T1000 (cell line): ENCODE measurements around the gene SARS1.
"Not testable (repeated sequence)": the region's sequence is repeated elsewhere in the genome, so short reads cannot be mapped to it uniquely, and the experiment has no call there.

Source experiments
- DNase-seq: peaks from one replicate; lab custom pipeline; 2025; ENCODE audit warnings: mixed read lengths; lab: John Stamatoyannopoulos, UW

SARS1 gene

GRCh38 chr1:109213824-109214693 lies at the start of gene SARS1:
TSS of gene SARS1 (plus strand) at chr1:109213918. CDS start at chr1:109213993, 75 bp downstream.
- DNase-seq: peak; percentile 76

GRCh38 chr1:109164538-109164937 lies 49.2 kb upstream of the SARS1 start:
- no peak for DNase-seq

GRCh38 chr1:109167001-109167506 lies 46.7 kb upstream of the SARS1 start:
- no peak for DNase-seq

GRCh38 chr1:109170035-109170764 lies 43.5 kb upstream of the SARS1 start:
- no peak for DNase-seq

DNA sequence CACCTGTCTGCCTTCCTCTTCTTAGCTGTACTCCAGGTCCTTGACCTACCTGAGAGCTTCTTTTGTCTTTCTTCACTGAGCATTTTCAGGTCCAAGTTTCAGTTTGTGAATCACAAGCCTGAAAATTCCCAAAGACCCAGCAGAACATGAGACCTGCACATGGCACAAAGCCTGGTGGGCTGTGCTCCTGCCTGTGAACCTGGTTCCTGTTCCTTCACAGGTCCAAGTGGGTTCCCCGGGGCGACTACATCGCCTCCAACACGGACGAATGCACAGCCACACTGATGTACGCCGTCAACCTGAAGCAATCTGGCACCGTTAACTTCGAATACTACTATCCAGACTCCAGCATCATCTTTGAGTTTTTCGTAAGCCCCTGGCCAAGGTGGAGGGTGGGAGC lies 42.1 kb upstream of the SARS1 start:
- no peak for DNase-seq

- not testable (repeated sequence) for DNase-seq
Observed at GRCh38 chr1:109176349-109176748, 37.4 kb upstream of the SARS1 start.

DNA sequence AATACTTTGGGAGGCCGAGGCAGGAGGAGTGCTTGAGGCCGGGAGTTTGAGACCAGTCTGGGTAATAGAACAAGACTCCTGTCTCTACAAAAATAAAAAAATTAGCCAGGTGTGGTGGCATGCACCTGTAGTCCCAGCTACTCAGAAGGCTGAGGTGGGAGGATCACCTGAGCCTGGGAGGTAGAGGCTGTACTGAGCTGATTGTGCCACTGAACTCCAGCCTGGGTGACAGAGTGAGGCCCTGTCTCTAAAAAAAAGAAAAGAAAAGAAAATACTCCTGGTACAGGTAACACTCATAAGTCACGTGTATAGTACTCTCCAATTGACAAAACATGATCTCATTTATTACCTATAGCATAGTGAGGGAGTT lies 33.0 kb upstream of the SARS1 start:
- not testable (repeated sequence) for DNase-seq

DNA sequence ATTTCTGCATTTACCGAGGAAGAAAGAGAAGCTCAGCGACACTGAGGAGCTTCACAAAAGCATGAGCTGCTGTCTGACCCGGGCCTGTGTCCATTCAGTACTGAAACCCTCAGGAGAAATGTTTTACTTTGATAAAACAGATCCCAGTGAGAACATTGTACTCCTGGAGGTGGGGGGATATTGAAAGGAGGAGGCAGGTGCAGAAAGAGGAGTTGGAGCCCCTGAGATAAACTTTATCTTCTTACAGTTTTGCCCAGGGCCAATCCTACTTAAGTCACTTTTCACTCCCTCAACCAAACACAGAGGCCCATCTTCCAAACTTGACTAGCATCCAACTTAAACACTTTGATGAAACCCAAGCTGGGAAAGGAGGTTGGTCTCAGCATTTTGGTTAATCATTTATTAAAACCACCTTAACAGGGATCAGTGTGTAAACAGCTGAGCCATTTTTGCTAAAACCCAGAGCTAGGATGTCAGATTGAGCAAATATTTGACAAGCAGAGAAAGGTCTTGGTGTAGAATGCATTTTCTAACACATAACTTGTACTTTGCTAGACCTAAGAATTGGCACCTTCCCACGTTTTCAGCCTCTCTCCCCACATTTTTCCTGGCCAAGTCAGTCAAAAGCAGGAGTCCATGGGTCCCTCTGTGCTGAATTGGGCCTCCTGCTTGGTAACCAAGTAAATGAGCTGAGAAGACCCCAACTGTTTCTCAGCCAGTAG lies 32.5 kb upstream of the SARS1 start:
- DNase-seq: no peak

- no peak for DNase-seq
Observed at GRCh38 chr1:109181807-109182163, 31.9 kb upstream of the SARS1 start.

DNA sequence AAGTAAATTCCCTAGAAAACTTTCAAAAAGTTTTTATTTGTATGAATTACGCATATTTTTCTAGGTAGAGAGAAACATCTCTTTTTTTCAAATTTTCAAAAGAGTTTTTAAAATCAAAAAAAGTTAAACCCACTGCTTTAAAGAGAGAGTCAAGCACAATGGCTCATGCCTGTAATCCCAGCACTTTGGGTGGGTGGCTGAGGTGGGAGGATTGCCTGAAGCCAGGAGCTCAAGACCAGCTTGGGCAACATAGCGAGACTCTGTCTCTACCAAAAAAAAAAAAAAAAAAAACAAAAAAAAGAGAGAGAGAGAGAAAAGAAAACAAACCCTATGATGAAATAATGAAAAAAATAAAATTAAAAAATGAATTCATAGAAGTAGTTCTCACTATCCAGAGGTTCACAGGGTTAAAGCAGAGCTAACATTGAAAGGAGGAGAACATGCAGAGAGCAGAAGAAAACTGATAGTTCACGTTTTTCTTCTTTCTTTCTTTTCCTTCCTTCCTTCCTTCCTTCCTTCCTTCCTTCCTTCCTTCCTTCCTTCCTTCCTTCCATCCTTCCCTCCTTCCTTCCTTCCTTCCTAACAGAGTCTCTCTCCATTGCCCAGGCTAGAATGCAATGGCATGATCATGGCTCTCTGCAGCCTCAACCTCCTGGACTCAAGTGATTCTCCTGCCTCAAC lies 30.5 kb upstream of the SARS1 start:
- DNase-seq: no peak

GRCh38 chr1:109184687-109185086 lies 29.0 kb upstream of the SARS1 start:
- DNase-seq: no peak

DNA sequence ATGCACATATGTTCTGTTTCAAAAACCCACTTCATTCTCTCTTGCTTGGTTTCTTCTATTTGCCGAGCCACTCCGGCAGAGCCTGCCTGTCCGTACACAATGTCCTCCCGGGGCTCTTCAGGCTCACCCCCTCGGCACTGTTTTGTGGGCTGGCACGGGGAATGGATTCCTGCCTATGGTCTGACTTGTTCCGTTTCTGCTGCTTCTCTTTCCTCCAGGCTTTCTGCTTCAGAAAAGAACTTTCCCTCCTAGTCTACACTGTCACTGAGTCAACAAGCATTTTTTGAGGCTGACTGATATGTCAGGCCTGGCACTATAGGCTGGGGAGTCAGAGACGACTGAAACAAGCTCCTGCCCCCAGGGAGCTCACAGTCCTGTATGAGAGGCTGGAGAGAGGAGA lies 28.4 kb upstream of the SARS1 start:
- no peak for DNase-seq

DNA sequence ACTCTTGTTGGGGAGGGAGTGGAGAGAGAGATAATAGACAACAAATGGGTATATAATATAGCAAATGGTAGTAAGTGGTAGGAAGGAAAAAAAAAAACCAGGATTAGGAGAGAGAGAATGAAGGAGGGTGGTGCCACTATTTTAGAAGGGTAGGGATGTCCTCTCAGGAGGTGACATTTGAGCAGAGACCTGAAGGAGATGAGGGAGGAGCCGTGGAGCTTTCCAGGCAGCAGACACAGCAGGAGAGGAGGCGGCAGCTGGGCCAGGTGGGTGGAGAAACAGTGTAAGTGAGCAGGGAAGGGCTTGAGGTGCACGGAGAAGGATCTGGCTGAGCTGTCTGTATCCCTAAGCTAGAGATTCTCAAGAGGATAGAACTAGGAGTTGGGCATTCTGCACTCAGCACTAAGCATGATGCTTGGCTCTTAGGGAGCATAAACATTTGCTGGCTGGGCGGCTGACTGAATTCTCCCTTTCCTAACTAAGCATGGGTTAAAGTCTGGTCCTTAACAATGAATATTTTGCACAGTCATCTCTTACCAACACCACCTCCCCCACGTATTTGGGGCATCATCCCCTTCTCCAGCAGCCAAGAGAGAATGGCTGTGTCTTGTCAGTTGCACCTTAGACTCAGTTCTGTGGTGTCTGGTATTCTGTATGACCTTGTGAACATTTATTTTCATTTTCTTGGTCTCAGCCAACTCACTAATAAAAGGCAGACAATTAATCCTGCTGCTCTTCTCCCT lies 27.6 kb upstream of the SARS1 start:
- no peak for DNase-seq

DNA sequence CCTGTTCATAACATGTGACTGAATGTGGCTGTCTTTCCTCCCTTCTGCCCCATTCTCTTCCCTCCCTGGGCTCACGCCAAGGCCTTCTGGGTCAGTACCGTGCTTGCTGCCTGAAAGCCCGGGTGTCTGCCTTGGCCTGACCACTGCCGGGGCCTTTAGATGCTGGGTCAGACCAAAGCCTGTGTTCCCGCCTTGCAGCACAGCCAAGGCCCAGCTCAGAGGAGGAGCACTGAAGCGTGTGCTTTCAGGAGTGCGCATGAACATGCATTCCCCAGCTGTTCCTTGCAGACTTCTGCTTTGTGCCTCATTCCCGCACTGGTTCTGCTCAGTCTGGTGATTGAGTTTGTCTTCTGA lies 27.0 kb upstream of the SARS1 start:
- no peak for DNase-seq

GRCh38 chr1:109187127-109187526 lies 26.6 kb upstream of the SARS1 start:
- no peak for DNase-seq

DNA sequence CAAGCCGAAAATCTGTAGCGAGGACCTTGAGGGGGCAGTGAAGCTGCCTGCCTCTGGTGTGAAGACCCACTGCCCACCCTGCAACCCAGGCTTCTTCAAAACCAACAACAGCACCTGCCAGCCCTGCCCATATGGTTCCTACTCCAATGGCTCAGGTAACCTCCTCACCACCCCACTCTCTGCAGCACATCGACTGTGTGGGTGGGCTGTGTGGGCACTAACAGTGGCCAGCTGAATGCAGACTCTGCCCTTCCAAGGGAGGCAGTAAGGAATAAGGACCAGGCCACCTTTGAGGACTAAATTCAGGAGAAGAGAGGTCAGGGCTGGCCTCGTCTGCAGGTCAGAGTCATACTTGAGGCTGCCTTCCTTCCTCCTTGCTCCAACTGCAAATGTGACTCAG lies 25.5 kb upstream of the SARS1 start:
- DNase-seq: no peak

GRCh38 chr1:109188781-109189180 lies 24.9 kb upstream of the SARS1 start:
- DNase-seq: no peak

DNA sequence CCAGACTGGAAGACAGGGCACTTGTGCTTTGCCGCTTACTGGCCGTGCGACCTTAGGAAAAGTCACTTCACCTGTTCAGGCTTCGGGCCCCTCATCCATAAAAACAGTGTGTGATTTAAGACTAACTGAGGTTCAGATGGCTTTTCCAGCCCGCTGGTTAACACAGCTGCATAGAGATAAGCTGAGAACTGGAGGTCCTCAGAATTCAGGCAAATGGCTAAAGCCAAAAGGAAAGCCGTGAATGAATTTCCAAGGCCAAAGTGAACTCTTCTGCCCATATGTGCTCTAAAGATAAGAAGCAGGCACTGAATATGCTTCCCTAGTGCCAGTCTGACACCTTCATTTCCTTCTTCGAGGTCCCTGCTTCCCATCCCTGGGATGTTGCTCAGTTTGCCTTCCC lies 23.5 kb upstream of the SARS1 start:
- DNase-seq: no peak

GRCh38 chr1:109191377-109191776 lies 22.3 kb upstream of the SARS1 start:
- no peak for DNase-seq

DNA sequence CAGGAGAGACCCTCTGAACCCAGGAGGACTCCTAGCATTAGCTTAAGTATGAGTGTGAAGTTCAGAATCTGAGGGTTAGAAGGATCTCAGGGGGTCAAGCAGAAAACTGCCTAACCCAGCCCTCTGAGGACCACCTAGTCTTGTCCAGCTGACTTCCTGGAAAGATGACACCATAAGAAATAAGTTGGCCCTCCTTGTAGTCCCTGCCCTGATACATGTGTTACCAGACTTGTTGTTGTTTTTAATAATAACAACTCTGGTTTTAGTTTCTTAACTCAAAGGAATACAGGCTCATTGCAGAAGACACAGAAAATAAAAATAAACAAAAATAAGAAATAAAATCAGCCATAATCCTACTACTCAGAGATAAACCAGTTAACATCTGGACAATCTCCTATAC lies 21.8 kb upstream of the SARS1 start:
- no peak for DNase-seq

DNA sequence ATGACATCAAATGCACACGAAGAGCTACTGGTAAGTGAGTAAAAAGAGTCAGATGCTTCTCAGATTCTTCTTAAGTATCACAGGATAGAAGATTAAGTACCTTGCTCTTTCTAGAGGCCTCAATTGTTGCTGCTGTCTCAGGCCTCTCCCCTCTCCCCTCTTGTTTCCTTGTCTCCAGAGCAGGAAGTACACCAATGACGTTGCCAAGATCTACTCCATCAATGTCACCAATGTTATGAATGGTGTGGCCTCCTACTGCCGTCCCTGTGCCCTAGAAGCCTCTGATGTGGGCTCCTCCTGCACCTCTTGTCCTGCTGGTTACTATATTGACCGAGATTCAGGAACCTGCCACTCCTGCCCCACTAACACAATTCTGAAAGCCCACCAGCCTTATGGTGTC lies 21.3 kb upstream of the SARS1 start:
- DNase-seq: no peak
